ENCODE results near the gene CIROP.
A peak's percentile ranks its signal among the peaks of the same experiment; 100 is the strongest.

Gene CIROP

GRCh38 chr14:23093991-23094665, 10.7 kb downstream of the CIROP start:
- DNase-seq (ENCODE audit: low read depth, low spot score) = no peak

GRCh38 chr14:23093526-23093925, 11.3 kb downstream of the CIROP start:
- DNase-seq (ENCODE audit: low read depth, low spot score) = no peak

- no peak for DNase-seq (ENCODE audit: low read depth, low spot score)
Measured at GRCh38 chr14:23093104-23093503, 11.7 kb downstream of the CIROP start.

- no peak for DNase-seq (ENCODE audit: low read depth, low spot score)
Measured at GRCh38 chr14:23091294-23092225, 13.2 kb downstream of the CIROP start.

- DNase-seq (ENCODE audit: low read depth, low spot score) = no peak
Measured at GRCh38 chr14:23090254-23090636, 14.5 kb downstream of the CIROP start.

- DNase-seq (ENCODE audit: low read depth, low spot score) = no peak
Measured at GRCh38 chr14:23089498-23090253, 15.1 kb downstream of the CIROP start.

GRCh38 chr14:23086565-23086964, 18.2 kb downstream of the CIROP start:
- no peak for DNase-seq (ENCODE audit: low read depth, low spot score)

GRCh38 chr14:23085458-23085857, 19.3 kb downstream of the CIROP start:
- no peak for DNase-seq (ENCODE audit: low read depth, low spot score)

GRCh38 chr14:23080474-23080873, 24.3 kb downstream of the CIROP start:
- DNase-seq (ENCODE audit: low read depth, low spot score) = no peak

GRCh38 chr14:23079716-23080115, 25.1 kb downstream of the CIROP start:
- no peak for DNase-seq (ENCODE audit: low read depth, low spot score)

- peak; percentile 82 for DNase-seq (ENCODE audit: low read depth, low spot score)
Measured at GRCh38 chr14:23078692-23079116, 26.1 kb downstream of the CIROP start.

GRCh38 chr14:23077962-23078361, 26.8 kb downstream of the CIROP start:
- DNase-seq (ENCODE audit: low read depth, low spot score) = no peak

GRCh38 chr14:23076785-23077408, 27.9 kb downstream of the CIROP start:
- no peak for DNase-seq (ENCODE audit: low read depth, low spot score)

- no peak for DNase-seq (ENCODE audit: low read depth, low spot score)
Measured at GRCh38 chr14:23074906-23075305, 29.9 kb downstream of the CIROP start.

- no peak for DNase-seq (ENCODE audit: low read depth, low spot score)
Measured at GRCh38 chr14:23071921-23072539, 32.8 kb downstream of the CIROP start.

- DNase-seq (ENCODE audit: low read depth, low spot score) = peak; percentile 87
Measured at GRCh38 chr14:23071244-23071920, 33.4 kb downstream of the CIROP start.

- no peak for DNase-seq (ENCODE audit: low read depth, low spot score)
Measured at GRCh38 chr14:23070262-23071129, 34.3 kb downstream of the CIROP start.

GRCh38 chr14:23069413-23069806, 35.4 kb downstream of the CIROP start:
- no peak for DNase-seq (ENCODE audit: low read depth, low spot score)

GRCh38 chr14:23068789-23069412, 35.9 kb downstream of the CIROP start:
- peak; percentile 83 for DNase-seq (ENCODE audit: low read depth, low spot score)
